HuH-7 (cell line): ENCODE data around the gene DDX23.
A peak's percentile ranks its signal among the peaks of the same experiment; 100 is the strongest.

Experiments
- DNase-seq: peaks from one replicate; pipeline ENCODE4 v3.0.0; 2011; ENCODE audit warnings: low spot score

DDX23 gene

DNA sequence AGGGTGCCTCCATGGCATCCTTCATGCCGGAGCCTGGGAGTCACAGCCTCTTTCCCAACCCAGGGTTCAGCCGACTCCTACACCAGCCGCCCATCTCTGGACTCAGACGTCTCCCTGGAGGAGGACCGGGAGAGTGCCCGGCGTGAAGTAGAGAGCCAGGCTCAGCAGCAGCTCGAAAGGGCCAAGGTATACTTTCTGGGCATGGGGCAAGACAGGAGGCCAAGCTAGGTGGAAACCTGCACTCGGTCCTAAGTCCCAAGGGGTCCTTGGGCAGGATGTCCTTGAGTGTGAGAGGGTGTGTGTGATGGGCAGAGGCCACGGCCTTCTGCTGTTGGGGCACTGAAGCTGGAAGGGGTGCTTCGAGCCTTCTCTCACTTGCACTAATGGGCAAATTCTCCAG, 28.7 kb downstream of the DDX23 start:
- no peak for DNase-seq

DNA sequence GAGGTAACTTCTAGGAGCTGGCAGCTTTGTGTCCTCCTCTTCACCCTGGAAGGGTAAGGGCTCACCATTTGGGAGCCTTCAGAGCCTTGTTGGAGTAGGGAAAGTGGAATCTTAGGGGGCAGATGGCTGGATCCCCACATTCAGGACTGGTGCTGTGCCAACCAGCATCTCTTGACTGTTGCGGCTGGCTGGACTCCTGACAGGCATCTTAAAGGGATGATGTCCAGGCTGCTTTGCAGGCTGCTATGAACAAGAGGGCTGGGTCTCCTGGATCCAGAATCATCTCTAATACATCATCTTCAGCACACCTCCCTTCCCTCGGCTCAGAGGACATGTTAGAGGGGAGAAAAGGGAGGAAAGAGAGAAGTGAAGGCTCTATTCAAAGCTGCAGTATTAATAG, 29.3 kb downstream of the DDX23 start:
- DNase-seq: no peak

DNA sequence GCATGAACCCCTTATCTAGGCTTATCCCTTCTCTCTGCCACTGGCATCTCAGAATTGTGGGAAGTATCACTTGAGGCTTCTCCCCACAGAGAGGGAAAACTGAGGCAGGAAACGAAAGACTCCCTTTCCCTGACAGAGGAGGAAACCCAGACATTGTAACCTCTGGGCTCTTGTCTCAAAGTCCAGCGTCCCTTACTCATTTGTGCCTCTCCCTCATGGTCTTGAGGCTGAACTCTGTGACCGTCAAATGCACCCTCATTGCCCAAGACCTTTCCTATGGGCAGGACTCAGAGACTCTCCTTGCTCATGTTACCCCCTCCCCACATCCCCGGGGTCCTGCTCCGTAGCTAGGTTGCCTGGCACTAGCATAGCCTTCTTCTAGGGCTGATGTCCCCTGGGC, 29.8 kb downstream of the DDX23 start:
- no peak for DNase-seq

DNA sequence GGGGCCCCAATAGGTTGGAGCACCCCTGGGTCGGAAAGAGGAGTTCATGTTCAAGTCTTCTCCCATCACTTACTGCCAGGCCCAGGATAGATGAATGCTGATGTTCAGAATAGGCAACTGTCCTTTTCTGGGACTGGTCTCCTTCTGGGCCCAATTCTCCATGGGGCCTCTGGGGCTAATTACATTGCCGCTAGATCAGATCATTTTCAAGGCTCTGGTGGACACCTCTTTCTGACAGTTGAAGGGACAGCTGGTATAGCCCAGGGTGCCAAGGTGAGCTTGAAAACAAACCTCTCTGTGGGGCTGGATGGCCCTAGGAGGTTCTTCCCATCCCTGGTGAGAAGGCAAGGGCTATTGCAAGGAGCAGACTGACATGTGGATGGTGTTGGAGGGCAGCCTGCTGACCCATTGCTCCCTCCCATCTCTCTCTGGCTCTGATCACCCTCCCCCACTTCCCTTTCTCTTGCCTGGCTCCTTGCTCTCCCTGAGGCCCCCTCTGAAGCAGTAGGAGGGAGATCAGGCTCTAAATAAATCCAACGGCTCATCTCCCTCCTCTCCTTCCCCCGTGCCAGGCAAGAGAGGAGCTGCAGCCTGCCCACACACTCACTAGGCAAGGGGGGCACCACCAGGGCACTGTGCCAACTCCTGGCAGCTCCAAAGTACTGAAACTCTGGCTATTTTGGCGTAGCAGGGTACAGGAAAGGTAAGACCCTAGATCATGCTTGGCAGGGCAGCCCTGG, 31.8 kb downstream of the DDX23 start:
- DNase-seq: no peak

DNA sequence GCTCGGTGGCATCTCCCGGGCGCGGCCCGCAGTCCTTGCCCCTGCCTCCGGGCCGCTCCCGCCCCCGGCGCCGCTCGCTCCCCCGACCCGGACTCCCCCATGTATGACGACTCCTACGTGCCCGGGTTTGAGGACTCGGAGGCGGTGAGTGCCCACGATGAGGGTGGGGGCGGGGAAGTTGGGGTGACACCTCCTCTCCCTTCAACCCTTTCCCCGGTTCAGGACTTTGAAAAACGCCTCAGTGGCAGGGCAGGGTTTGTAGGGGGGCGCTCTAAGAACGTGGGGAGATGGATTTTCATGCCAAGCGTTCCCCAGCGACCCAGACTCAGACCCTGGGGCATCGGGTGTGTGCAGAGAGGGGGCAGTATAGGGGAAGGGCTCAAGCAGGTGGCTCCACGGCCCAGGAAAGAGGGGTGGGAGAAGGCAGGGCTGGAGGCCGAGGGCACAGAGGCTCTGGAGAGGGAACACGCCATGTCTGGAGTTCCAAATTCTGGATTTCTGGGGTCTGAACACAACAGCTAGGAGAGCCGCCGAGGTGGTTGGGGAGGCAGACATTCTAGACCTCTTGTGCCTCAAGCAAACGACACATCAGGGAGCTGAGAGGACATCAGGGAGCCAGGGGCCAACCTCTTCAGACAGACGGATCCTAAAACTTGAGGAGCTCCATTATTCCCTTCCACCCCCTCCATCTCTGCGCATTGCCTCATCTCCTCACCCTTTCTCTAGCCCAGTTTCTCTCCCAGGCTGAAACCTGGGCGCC, 33.0 kb downstream of the DDX23 start:
- no peak for DNase-seq

DNA sequence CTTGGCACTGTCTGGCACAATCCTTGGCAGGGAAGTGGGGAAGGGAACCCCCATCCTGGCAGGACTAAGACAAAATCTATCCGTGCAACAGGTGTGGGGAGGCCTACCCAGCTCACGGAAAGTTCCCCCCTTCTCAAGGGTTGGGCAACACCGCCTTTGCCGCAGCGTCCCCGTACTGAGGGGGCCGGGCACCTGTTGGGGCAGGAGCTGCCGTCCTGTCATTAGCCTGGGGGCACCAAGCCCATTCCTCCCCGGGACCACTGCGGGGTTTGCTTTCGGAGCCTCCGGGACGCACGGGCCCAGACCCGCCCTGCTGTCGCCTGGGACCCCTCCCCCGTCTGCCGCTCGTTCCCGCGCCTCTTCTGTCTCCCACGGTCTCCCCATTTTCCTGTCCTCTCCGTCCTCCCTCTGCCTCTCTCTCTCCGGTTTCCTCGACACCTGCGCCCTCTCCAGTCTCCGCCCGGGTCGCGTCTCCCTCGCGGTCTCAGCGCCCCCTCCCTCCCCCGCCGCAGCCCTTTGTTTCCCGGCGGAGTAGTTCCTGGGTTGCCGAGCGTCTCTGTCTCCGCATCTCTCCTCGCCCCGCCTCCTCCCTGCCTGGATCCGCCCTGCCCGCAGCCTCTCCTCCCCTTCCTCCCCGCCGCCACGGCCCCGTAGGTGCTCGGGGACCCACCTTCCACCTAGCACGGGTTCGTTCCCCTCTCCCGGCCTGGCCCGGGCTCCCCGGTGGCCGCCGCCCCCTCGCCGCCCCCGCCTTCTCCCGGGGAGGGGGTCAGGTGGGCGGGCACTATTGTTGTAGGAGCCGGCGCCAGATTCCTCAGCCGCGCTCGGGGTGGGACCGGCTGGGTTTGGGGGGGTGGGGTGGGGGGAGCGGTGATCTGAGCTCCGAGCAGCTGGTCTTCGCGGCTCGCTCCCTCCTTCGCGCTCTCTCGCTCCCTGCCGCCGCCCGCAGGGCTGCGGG, 33.8 kb downstream of the DDX23 start, which contains the start of gene CACNB3:
TSS of gene CACNB3 (plus strand) at position 624 of the 958 bp plus-strand sequence. CDS start 434 bp downstream, outside the sequence.
- DNase-seq: peak; percentile 80

DNA sequence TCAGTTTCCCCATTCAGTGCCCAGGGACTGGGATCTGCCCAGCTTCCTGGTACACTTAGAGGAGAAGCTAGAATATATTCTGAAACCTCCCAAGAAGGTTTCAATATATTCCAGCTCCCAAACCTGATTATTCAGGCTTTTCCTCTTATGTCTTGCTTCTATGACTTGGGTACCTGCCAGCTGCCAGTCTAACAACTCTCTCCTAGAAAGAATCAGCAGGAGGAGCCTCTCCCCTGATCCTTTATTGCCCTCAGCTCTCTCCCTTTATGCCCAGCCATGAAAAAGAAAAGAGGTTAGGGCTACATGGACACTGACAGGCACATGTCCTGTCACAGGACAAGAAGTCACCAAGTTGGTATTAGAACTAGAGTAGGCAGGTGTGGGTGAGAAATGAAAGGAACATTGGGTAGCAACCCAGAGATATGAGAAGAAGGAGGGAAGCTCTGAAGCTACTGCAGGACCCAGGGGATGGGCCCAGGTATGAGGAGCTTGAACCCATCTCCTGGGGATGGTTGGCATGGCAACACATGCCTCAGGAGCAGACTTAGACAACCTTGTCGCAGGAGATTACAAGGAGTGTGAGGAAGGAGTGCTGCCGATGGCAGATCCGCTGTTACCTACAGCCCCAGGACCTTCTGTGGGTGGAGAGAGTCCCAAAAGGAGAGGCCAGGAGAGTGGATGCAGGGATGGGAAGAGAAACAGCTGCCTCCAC, 35.7 kb downstream of the DDX23 start:
- DNase-seq: no peak

DNA sequence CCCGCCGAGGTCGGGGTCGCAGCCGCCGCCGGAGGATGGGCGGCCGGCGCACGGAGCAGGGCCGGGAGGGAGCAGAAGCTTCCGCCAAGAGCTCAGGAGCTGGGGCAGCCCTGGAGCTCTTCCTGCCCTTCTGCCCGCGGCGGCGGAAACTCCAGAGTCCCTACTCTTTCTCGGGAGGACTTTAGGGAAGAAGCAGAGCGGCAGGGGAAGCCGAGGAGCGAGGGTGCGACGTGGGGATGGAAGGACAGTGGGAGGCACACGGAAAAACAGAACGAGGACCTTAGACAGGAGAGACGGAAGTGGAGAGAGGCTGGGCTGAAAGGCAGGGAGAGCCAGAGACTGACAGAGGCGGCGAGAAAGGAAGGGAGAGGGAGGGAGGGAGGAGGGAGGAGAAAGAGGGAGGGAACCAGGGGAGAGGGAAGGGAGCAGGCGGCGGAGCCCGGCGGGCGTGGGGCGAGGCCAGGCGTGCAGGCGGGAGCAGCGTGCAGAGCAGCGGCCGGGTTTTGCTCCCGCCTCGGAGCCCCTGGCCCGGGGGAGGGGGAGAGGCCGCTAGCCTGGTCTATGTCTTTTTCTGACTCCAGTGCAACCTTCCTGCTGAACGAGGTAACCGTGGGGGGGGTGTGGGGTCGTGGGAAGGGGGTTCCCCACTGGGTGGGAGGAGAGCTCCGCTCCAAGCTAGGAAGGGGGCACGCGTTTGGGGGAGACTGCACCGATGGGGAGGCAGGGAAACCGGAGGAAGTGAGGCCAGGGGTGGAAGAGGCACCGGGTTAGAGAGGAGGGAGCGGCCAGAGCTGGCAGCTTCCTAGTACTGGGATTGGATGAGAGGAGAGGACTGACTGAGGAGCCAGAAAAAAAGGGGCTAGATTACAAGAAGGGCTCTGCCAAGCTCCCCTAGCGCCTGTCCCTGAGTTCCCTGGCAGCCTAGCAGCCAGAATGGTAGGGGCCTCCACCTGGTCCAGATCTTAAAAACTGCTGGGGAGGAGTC, 36.5 kb downstream of the DDX23 start:
- DNase-seq: peak; percentile 90

DNA sequence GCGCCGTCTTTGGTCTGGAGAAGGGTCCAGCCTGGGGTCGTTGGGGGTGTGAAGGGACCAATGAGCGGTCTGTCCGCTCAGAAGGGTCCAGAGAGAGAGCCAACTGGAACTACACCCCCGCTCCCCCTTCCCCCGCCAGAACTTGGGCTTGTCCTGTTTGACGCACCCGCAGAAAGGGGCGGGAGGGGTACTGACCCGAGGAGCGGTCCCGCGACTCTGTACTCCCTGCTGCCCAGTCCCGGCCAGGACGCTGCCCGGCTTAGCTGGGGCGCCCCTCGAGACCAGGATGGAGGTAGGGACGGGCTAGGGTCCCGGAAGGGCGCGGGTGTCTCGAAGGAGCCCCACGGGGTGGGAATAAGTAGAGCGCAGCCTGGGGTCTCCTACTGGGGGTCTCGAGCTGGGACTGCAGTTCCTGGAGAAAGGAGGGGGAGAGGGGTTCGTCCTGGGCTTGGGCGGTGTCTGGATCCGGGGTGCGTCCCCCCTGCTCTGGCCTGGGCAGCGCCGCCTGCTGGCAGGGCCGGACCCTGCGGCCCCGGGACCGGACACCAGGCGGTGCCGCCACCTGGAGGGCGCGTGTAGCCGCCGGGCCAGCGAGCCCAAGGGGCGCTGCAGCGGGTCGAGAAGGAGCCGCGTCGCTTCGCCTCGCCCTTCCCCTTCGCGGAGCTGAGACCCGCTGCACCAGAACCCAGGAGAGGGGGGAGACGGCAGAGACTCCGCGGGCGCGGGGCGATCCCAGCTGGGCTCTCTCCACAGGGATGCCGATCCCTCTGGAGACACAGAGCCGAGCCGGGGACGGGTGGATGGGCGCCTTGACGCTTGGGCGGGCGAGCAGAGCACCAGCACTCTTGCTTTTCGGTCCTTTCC, 37.5 kb downstream of the DDX23 start:
- DNase-seq: peak; percentile 92

DNA sequence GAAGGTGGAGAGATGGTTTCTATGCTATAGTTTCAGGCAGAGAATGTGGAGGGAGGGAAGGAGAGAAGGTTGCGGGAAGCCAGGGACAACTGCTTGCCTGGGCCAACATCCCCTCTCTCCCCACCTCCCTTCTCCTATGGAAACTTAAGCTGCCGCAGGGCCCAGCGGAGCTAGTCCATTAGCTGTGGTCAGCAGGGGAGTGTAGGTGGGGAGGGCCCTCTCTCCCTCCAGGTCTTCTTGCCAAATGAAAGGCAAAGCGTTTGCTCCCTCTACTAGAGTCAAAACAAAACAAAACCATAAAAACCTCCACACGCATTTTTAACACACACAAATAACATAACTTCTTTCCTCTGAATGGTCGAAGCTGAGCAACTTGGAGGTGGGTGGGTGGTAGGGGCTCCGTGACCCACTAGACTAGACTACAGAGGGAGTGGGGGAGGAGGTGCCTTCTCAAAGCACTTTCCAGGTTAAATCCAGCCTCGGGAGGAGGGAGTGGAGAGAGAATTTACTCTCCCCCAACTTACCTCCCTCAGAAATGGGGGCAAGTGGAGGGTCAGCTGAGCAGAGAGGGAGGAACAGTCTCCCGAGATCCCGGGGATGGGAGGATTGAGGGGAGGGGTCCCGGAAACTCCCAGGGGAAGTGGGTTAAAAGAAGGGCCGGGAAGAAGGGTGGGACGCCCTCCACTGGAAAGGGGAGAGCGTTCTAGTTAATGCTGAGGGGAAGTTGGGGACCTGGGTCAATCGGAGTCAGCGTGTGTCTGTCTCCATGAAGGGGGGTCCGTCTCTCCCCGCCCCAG, 38.3 kb downstream of the DDX23 start:
- no peak for DNase-seq

DNA sequence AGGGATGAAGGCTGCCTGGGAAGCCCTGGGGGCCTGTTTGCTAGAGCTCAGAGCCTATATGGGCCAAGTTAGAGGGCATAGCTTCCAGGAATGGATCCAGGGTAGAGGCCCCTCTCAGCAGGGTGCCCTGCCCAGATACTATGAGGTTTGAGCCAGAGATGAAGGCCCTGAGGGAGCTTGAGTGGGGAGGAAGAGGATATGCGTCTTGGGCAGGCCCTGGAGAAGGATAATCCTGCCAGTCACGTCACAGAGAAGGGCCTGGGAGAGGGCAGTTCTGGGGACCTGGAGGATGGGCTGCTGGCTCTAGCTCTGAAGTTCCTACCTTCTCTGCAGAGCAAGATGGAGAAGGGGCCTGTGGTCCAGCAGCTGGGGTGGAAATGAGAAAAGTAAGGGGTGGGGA, 39.6 kb downstream of the DDX23 start:
- no peak for DNase-seq

DNA sequence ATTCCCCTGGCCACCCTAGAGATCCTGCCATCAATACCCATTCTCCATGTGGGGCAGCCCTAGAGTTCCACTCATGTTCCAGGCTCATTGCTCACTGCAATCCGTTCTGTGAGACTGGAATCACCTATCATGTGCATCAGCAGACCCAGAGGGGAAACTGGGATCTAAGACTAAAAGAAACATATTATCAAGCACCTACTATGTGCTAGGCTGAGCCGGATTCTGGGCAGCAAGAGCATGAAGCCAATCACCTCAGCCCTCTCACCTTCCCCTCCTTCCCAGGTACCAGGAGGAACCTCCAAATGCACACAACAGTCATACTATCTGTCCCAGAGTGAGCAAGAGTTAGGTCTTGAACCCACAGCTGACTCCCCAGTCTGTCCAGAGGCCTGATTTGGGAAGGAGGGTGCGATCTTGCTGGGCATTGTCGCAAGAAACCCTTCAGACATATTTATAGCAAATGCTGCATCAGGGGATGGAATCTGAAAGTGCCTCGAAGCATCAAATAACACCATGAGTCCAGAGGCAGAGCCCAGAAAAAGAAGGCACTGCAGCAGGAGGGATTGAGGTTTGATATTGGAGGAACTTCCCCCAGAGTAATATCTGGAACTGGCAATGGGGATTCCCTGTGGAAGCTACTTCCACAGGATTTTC, 40.4 kb downstream of the DDX23 start:
- no peak for DNase-seq

DNA sequence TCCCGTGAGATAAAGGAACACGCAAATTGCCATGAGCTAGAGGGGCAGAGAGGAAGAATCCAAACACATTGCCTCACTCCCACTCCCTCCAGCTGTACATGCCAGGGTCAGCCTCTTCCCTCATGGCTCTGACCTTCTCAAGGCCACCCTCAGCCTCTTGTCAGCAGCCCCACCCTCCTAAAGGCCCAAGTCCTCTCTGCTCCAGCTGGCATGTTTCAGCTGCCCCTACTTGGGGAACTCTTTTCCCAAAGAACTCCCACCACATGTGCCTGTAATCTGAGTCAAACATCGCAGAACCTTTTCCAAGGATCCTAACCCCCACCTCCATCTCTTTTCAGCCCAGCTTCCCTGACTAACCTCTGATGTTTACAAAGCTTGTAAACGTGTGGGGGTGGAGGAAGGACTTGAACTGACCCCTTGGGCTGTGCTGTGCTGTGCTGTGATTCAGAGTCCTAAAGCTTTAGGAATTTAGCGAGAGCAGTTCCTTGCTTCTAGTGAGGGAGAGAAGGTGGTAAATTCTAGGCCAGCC, 41.0 kb downstream of the DDX23 start:
- DNase-seq: no peak

DNA sequence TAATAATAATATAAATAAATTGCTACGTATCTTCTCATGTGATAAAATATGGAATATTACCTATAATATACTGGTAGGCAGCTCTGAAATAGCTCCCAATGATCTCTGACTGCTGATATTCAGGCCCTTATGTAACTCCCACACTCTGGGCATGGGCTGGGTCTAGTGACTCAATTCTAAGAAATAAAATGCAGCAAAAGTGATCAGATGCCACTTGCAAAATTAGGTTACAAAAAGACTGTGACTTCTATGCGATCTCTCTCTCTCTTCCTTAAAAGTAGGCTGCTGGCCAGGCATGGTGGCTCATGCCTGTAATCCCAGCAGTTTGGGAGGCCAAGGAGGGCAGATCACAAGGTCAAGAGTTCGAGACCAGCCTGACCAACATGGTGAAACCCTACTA, 44.0 kb downstream of the DDX23 start:
- DNase-seq: no peak

DNA sequence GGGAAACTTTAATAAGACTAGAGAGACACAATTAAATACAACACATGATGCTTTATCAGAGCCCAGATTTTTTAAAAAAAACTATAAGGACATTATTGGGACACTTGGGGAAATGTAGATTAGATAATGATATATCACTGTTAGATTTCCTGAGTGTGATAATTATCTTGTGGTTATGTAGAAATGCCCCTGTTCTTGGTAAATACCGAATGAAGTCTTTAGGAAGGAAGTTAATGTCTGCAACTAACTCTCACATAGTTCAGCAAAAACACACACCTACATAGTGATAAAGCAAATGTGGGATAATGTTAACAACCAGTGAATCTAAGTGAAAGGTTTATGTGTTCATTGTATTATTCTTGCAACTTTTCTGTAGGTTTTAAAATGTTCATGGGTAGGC, 48.3 kb downstream of the DDX23 start:
- no peak for DNase-seq

DNA sequence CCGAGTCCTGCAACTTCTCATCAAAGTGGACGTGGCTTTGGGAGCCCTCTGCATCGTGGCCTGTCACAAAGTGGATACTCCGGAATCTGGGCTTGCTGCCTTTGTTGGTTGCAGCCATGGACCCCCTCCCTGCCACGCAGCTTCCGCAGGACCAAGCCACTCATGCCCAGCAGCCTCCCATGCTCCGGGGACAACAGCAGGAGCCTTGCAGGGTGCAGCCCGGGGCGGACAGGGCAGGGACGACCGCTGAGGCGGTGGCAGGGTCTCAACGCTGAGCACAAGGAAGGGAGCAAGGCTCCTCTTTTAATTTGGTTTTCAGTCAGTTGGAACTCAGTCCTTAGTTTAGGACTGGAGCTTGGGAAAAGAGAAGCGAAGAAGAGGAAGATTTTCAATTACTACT, 51.0 kb downstream of the DDX23 start:
- no peak for DNase-seq

DNA sequence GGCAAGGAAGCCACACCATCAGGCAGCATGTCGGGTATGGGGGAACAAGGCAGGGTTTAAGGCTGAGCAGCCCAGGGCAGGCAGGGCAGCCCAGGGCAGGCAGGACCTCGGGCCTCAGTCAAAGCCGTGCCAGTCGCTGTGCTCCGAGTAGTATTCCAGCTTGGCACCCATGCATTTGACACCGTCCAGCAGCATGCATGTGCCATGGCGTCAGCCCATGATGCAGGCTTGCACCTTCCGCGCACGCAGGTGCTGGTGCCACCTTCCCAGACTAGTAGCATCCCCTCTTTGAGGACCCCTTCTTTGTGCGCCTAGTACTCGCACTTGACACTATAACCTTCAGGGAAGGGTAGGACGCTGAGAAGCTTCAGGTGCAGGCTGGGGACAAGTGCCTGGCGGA, 51.5 kb downstream of the DDX23 start:
- DNase-seq: no peak

DNA sequence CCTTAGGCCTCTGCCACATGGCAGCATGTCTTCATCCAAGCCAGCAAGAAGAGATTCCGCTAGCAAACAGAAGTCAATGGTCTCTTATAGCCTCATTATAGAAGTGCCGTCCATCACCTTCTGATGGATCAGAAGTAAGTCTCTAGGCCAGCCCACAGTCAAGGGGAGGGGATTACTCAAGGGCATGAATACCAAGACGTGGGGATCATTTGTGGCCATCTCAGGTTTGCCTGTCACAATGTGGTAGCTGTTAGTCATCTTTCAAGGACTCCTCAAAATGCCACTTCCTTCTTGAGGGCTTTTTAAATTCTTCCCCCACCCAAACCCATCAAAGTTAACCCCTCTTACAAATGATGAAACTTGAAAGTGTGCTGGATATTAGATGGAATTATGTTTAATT, 55.0 kb downstream of the DDX23 start:
- no peak for DNase-seq
